Measurements from ENCODE around the gene ZSCAN1.
A peak's percentile ranks its signal among the peaks of the same experiment; 100 is the strongest.

ZSCAN1 gene

DNA sequence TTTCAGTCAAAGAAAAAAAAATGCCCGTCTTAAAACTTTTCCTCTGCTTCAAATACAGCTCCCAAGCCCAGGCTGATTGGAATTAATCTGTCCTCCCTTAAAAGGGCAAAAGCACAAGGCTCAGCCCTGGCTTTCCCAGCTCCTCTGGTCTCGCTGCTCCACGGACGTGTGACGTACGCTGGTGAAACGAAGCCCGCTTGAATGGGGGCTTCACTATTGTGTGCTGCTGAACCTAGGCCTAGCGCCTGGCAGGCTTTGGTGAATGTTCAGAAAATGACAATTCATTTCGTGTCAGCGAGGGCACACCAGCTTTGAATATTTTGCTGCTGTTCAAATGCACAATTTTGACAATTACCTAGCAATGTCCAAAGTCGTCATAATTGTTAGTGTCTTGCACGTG, 24.6 kb downstream of the ZSCAN1 start:
- Histone ChIP-seq H3K27me3 (ENCODE audit: insufficient read depth, low read length) (no peaks in the 10 kb centered on the region), H3K9ac (ENCODE audit: low read depth, low read length) (no peak overlapping the region; the same call in 1 of the 2 replicates), H3K27ac (ENCODE audit: low read length) (no peak overlapping the region), H3K36me3 (ENCODE audit: insufficient read depth, low read depth, low read length) (no peaks in the 10 kb centered on the region), H3K4me3 (ENCODE audit: low read length) (peak overlapping the region; percentile 57; the same call in 1 of the 2 replicates), H3K9me3 (ENCODE audit: insufficient read depth, low read depth, low read length) (peaks cover 72% of the 10 kb centered on the region), H3K4me1 (ENCODE audit: insufficient read depth, low read length) (no peaks in the 10 kb centered on the region)

DNA sequence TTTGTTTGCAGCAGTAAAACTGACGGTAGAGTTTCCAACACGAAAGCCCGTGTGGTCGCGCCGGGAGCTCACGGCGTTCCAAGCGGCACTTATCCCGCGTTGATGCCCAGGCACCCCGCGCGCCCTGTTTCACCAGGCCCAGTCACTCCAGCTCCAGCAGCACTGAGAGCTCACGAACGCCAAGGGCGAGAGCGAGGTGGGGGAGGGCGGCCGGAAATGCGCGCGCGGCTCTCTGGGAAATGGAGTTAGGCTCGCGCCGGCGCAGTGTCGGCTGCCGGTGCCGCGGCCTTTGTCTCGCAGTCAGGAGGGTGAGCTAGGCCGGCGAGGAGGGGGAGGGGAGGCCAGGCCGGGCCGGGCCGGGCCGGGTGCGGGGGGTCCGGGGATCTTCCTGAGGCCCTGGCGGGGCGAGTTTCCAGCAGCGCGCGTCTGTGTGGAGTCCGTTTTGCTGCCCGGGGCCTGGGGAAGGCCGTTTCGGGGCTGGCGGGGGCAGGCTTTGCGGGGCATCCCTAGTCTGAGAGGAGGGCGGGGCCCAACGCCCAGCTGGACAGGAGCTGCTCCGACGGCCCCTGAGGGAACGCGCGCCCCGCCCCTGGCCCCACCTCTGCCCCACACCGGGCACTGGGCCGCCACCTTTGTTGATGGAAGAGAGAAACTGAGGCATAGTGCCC, 25.3 kb downstream of the ZSCAN1 start, which contains the start of gene ZNF135:
Gene ZNF135, plus strand, starts transcription at position 280 of the 668 bp plus-strand sequence. CDS start 721 bp downstream, outside the sequence.
- Histone ChIP-seq H3K9ac (ENCODE audit: low read depth, low read length) (no peak within 1 kb of the TSS; the same call in 1 of the 2 replicates), H3K4me3 (ENCODE audit: low read length) (peak within 1 kb of the TSS; percentile 57; the same call in 1 of the 2 replicates), H3K4me1 (ENCODE audit: insufficient read depth, low read length) (no peaks in the 10 kb centered on the region), H3K27me3 (ENCODE audit: insufficient read depth, low read length) (no peaks in the 10 kb centered on the region), H3K9me3 (ENCODE audit: insufficient read depth, low read depth, low read length) (peaks cover 71% of the 10 kb centered on the region), H3K36me3 (ENCODE audit: insufficient read depth, low read depth, low read length) (no peaks in the 10 kb centered on the region), H3K27ac (ENCODE audit: low read length) (no peak within 1 kb of the TSS)

- Histone ChIP-seq H3K4me1 (ENCODE audit: insufficient read depth, low read length) (no peaks in the 10 kb centered on the region), H3K9me3 (ENCODE audit: insufficient read depth, low read depth, low read length) (peaks cover 74% of the 10 kb centered on the region), H3K27ac (ENCODE audit: low read length) (no peak overlapping the region), H3K27me3 (ENCODE audit: insufficient read depth, low read length) (no peaks in the 10 kb centered on the region), H3K4me3 (ENCODE audit: low read length) (no peak overlapping the region; the same call in 1 of the 2 replicates), H3K36me3 (ENCODE audit: insufficient read depth, low read depth, low read length) (no peaks in the 10 kb centered on the region), H3K9ac (ENCODE audit: low read depth, low read length) (no peak overlapping the region)
These were observed 25.9 kb downstream of the ZSCAN1 start for GRCh38 chr19:58059671-58060078.

DNA sequence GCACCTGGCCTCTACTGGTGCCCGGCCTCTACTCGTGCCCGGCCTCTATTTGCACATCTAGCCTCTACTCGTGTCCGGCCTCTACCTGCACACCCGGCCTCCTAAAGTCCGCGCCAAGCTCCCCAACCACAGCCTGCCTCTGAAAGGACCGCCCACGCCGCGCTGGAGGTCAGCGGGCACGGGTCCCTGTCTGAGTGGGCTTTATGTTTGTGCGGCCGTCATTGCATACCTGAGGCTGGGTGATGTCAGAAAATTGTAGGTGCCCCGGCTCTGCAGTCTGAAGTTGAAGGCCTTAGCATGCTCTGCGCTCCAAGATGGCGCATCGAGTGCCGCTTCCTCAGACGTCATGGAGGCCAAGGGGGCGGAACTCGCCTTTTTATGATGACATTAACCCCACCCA, 26.4 kb downstream of the ZSCAN1 start:
- no peak overlapping the region for H3K27ac ChIP-seq (ENCODE audit: low read length)
- no peaks in the 10 kb centered on the region for H3K4me1 ChIP-seq (ENCODE audit: insufficient read depth, low read length)
- no peak overlapping the region for H3K9ac ChIP-seq (ENCODE audit: low read depth, low read length)

GRCh38 chr19:58063712-58064111, 29.9 kb downstream of the ZSCAN1 start:
- Histone ChIP-seq H3K27me3 (ENCODE audit: insufficient read depth, low read length) (no peaks in the 10 kb centered on the region), H3K4me1 (ENCODE audit: insufficient read depth, low read length) (no peaks in the 10 kb centered on the region)

More for the DNA sequence above, 26.4 kb downstream of the ZSCAN1 start:
- Histone ChIP-seq H3K27me3 (ENCODE audit: insufficient read depth, low read length) (no peaks in the 10 kb centered on the region), H3K9me3 (ENCODE audit: insufficient read depth, low read depth, low read length) (peaks cover 74% of the 10 kb centered on the region), H3K36me3 (ENCODE audit: insufficient read depth, low read depth, low read length) (no peaks in the 10 kb centered on the region), H3K4me3 (ENCODE audit: low read length) (no peak overlapping the region)

GRCh38 chr19:58067240-58067912, 33.6 kb downstream of the ZSCAN1 start:
- Histone ChIP-seq H3K9me3 (ENCODE audit: insufficient read depth, low read depth, low read length) (peaks cover 92% of the 10 kb centered on the region), H3K27ac (ENCODE audit: low read length) (no peak overlapping the region)

More at GRCh38 chr19:58063712-58064111, 29.9 kb downstream of the ZSCAN1 start:
- Histone ChIP-seq H3K27ac (ENCODE audit: low read length) (no peak overlapping the region), H3K4me3 (ENCODE audit: low read length) (no peak overlapping the region; the same call in 1 of the 2 replicates), H3K9me3 (ENCODE audit: insufficient read depth, low read depth, low read length) (peaks cover 73% of the 10 kb centered on the region), H3K9ac (ENCODE audit: low read depth, low read length) (no peak overlapping the region), H3K36me3 (ENCODE audit: insufficient read depth, low read depth, low read length) (no peaks in the 10 kb centered on the region)

DNA sequence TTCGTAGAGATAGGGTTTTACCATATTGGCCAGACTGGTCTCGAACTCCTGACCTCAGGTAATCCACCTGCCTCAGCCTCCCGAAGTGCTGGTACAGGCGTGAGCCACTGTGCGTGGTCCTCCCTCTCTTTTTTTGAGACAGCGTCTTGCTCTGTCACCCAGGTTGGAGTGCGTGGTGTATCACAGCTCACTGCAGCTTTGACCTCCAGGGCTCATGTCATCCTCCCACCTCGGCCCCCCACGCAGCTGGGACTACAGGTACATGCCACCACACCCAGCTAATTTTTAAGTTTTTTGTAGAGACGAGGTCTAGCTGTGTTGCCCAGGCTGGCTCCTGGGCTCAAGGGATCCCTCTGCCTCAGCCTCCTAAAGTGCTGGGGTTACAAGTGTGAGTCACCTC, 46.0 kb downstream of the ZSCAN1 start:
- H3K27ac ChIP-seq (ENCODE audit: low read length) = no peak overlapping the region
- H3K36me3 ChIP-seq (ENCODE audit: insufficient read depth, low read depth, low read length) = no peaks in the 10 kb centered on the region
- no peaks in the 10 kb centered on the region for H3K4me1 ChIP-seq (ENCODE audit: insufficient read depth, low read length)
- H3K4me3 ChIP-seq (ENCODE audit: low read length) = no peak overlapping the region
- H3K27me3 ChIP-seq (ENCODE audit: insufficient read depth, low read length) = no peaks in the 10 kb centered on the region
- H3K9me3 ChIP-seq (ENCODE audit: insufficient read depth, low read depth, low read length) = peaks cover 71% of the 10 kb centered on the region
- H3K9ac ChIP-seq (ENCODE audit: low read depth, low read length) = no peak overlapping the region

More at GRCh38 chr19:58067240-58067912, 33.6 kb downstream of the ZSCAN1 start:
- Histone ChIP-seq H3K4me1 (ENCODE audit: insufficient read depth, low read length) (no peaks in the 10 kb centered on the region), H3K4me3 (ENCODE audit: low read length) (no peak overlapping the region; the same call in 1 of the 2 replicates), H3K9ac (ENCODE audit: low read depth, low read length) (no peak overlapping the region), H3K27me3 (ENCODE audit: insufficient read depth, low read length) (no peaks in the 10 kb centered on the region), H3K36me3 (ENCODE audit: insufficient read depth, low read depth, low read length) (no peaks in the 10 kb centered on the region)

DNA sequence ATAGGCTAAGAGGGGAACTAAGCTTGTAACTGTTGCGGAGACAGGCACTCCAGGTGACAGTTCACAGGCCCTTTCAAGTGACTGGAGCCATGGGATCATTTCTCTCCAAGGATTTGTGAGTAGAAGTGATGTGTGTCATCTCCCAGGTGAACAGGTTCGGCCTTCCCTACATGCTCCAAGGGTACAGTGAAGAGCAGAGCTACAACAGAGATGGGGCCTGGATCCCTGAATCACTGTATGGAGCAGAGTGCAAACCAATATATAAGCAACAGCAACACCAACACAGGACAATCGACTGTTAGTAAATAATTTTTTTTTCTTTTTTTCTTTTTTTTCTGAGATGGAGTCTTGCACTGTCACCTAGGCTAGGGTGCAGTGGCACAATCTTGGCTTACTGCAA, 49.2 kb downstream of the ZSCAN1 start:
- Histone ChIP-seq H3K9ac (ENCODE audit: low read depth, low read length) (no peak overlapping the region), H3K9me3 (ENCODE audit: insufficient read depth, low read depth, low read length) (peaks cover 64% of the 10 kb centered on the region), H3K4me1 (ENCODE audit: insufficient read depth, low read length) (no peaks in the 10 kb centered on the region), H3K27me3 (ENCODE audit: insufficient read depth, low read length) (no peaks in the 10 kb centered on the region), H3K4me3 (ENCODE audit: low read length) (no peak overlapping the region), H3K27ac (ENCODE audit: low read length) (no peak overlapping the region), H3K36me3 (ENCODE audit: insufficient read depth, low read depth, low read length) (peaks cover 9% of the 10 kb centered on the region; the same call in 1 of the 2 replicates)

GRCh38 chr19:58084596-58085347, 50.9 kb downstream of the ZSCAN1 start:
- peaks cover 16% of the 10 kb centered on the region; the same call in 1 of the 2 replicates for H3K36me3 ChIP-seq (ENCODE audit: insufficient read depth, low read depth, low read length)
- no peak overlapping the region for H3K27ac ChIP-seq (ENCODE audit: low read length)
- H3K27me3 ChIP-seq (ENCODE audit: insufficient read depth, low read length) = no peaks in the 10 kb centered on the region
- H3K9me3 ChIP-seq (ENCODE audit: insufficient read depth, low read depth, low read length) = peaks cover 63% of the 10 kb centered on the region
- no peak overlapping the region for H3K4me3 ChIP-seq (ENCODE audit: low read length)
- H3K4me1 ChIP-seq (ENCODE audit: insufficient read depth, low read length) = no peaks in the 10 kb centered on the region
- H3K9ac ChIP-seq (ENCODE audit: low read depth, low read length) = no peak overlapping the region

DNA sequence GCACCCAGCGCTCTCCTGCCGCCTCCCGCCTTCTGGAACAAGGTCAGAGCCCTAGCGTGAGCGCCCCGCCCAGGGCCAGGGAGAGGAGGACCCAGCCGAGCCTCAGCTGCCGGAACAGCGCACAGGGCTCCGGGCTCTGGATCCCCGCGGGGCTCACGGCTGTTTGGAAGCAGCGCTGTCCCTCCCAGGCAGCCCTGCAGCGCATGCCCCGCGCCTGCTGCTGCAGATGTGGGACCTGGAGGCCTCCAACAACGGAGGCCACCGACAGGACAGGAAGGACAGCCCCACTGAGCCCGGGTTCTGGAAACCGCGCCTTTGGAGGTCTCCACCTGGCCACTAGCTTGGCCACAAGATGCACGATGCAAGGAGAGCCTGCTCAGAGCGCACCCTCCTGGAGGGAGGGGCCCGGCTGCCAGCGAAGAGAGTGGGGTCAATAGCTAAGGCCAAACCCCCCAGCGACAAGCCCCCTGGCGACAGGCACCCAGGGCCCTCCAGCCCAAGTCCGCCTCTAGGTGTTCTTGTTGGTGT, 51.6 kb downstream of the ZSCAN1 start:
- no peaks in the 10 kb centered on the region for H3K4me1 ChIP-seq (ENCODE audit: insufficient read depth, low read length)
- no peaks in the 10 kb centered on the region for H3K27me3 ChIP-seq (ENCODE audit: insufficient read depth, low read length)
- H3K9ac ChIP-seq (ENCODE audit: low read depth, low read length) = no peak overlapping the region
- H3K9me3 ChIP-seq (ENCODE audit: insufficient read depth, low read depth, low read length) = peaks cover 58% of the 10 kb centered on the region
- H3K4me3 ChIP-seq (ENCODE audit: low read length) = no peak overlapping the region
- H3K27ac ChIP-seq (ENCODE audit: low read length) = no peak overlapping the region
- peaks cover 16% of the 10 kb centered on the region; the same call in 1 of the 2 replicates for H3K36me3 ChIP-seq (ENCODE audit: insufficient read depth, low read depth, low read length)

All from iPS-20b (cell line).